ENCODE measurements around the gene PLEKHM3. TPM values are rescaled to one million over a fixed set of nuclear protein-coding genes. Genes with fewer than 3 reads are reported as not detected.

The PLEKHM3 gene, protein sequence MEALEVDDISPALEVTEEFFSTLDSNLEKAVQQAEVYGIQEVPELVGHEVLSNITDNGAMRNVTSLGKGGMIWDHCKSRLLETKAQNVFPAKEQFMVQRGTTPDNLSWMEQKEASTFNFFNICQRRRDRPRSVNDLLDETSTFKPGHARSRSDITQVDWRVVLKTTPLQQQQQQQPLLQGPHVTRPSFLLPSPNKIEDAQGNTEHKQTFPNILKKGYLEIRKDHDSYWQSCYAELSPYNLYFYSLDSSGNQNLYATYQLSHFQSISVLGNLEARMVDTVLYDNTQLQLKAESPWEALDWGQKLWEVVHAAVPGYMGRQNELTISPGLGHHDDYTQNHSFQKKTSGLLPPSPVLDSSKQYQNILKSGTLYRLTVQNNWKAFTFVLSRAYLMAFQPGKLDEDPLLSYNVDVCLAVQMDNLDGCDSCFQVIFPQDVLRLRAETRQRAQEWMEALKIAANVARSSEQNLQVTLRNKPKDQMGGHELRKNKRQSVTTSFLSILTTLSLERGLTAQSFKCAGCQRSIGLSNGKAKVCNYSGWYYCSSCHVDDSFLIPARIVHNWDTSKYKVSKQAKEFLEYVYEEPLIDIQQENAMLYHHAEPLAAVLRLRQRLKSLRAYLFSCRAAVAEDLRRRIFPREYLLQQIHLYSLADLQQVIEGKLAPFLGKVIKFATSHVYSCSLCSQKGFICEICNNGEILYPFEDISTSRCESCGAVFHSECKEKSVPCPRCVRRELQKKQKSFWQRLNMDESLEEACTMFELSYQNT
- 3.7 and 13.3 TPM in 2 replicates for total RNA-seq

DNA sequence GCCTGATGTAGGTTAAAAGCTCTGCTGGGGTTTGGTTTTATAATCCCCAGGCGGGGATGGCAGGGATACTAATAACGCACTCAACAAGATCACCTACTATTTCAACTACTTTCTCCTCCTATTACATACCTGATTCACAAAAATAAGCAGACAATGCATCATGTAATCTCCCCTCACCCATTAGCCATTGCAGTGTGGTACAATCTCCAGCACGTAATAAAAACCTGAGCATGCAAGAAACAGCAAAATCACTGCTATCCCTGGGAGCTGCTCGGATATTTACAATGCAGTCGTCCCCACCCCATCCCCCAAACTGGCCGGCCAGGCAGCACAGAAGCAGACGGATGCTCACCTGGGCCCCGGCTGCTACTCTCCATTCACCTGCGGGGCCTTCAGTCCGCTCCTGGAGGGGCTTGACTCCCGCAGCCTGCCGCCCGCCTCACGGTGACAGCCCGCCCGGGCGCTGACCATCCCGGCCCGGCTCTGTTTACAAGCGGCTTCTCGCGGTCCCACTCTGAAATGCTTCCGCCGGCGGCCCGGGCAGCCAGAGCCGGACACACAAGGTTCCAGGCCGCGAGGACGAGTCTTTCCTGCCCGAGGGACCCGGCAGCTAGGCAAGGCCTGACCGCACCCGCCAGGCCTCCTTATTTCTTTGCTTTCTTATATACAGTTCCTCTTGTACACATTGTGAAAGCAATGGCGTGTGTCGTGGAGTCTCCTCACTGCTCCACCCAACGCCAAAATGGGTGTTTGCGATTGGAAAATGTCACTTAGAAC is at the start of gene PLEKHM3:
PLEKHM3 (minus strand) TSS at position 491 of the 777 bp plus-strand sequence. CDS start 23,888 bp downstream, outside the sequence.

Other genes starting within 250 kb of the PLEKHM3 start
- not detected in 2 replicates for gene CRYGD, start 99.0 kb upstream of the PLEKHM3 start, total RNA-seq
- gene CRYGC, start 104.3 kb upstream of the PLEKHM3 start, total RNA-seq = not detected in 2 replicates
- gene CRYGB, start 120.6 kb upstream of the PLEKHM3 start, total RNA-seq = not detected in 2 replicates
- gene CRYGA, start 138.1 kb upstream of the PLEKHM3 start, total RNA-seq = not detected in 2 replicates
- gene C2orf80, start 164.5 kb upstream of the PLEKHM3 start, total RNA-seq = not detected in 2 replicates
- gene IDH1, start 229.5 kb upstream of the PLEKHM3 start, total RNA-seq = 82.6 and 142 TPM in 2 replicates
- 12.4 and 21.7 TPM in 2 replicates for gene PIKFYVE, start 240.7 kb upstream of the PLEKHM3 start, total RNA-seq

All from epithelial cell of alveolus of lung (primary cell).